T47D (cell line): ENCODE data around the gene KAZN.
"Not testable (repeated sequence)": the region's sequence is repeated elsewhere in the genome, so short reads cannot be mapped to it uniquely, and the experiment has no call there.

Source experiments
- DNase-seq, 2 experiments: peaks; one replicate each; pipeline versions ENCODE4 v3.0.0 to v3.0.0-alpha.2; 2011 to 2012; ENCODE audit warnings: low read depth in 1 of 2, low spot score in 1 of 2
- JUND ChIP-seq: IDR thresholded peaks from 2 replicates; pipeline ENCODE4 v1.6.1; 2012; ENCODE audit warnings: low read depth
- in situ Hi-C: cut with HindIII; loops from 2 replicates; pipeline ENCODE4 v1.10.0; 2016; ENCODE audit warnings: low sequenced_read_pairs, low pct_unique_long_range_greater_than_20kb

Gene KAZN

DNA sequence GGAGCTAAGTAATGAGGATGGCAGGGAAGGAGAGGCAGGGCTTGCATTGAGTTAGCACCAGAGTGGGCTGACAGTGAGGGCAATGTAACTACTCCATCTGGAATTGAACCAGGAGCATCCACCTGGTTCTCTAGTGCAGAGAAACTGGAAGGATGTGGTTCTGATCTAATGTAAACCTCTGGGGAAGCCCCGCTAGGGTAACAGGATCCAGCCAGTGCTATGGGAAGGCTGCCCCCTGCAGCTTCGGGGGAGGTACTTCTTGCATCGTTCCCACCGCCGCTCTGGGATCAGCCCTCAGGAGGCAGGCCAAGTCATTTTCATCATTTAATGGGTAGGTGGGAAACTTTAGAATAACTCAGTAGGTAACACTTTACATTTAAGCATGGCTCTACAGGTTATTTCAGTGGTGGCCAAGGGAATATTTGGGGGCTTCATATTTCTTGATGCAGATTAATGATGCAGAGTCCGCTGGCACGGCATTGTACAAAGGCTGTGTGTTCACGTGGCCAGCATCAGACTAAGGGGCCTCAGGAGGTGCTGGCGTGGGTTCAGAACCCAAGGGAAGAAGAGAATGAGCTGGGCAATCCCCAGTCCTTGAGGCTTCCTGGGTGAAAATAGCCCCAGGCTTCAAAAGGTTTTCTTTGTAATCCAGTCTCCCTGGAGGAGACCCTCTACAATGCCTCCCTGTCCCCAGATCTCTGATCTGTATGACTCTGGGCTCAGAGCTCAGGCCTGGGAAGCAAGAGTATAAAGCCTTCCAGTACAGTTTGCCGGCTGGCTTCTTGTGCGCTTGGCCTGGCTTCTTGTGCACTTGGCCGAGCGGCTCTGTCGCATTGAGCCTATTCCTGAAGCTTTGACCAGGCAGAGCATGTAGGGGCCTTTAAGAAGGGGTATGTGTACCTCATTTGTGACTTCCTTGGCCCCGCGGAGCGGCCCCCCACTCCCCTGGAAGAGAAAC, 26.4 kb upstream of the KAZN start:
- in situ Hi-C loops: no loop called here
- no peak for TF ChIP-seq JUND
- no peak for DNase-seq

DNA sequence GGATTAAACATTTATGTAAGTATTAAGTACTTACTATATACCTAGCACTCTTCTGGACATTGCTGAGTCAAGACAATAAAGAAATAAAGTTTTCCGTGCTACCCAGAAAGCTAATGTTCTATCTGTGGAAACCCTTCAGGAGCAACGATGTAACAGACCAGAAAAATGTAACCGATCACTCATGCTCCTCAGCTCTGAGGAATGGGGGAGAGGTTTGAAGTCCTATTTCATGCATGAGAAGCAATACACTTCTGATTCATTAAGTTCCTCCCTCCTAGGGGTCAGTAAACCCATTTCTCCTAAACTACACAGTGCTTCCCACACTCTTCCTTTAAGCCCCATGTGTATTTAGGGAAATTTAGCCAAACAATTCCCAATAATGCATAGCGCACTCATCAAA, 25.6 kb upstream of the KAZN start:
- no peak for DNase-seq
- no peak for TF ChIP-seq JUND
- in situ Hi-C loops: no loop called here

DNA sequence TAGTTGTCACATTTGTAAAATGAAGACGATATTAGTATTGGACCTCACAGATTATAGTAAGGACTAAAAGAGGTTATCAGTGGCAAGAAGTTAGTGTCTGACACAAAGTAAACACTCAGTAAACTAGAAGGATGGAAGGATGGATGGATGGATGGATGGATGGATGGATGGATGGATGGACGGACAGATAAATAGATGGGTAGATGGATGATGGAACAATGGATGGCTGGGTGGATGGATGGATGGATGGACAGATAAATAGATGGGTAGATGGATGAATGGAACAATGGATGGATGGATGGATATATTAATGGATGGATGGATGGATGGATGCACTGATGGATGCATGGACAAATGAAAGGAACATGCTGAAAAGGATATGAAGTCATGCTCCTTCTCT, 22.3 kb upstream of the KAZN start:
- in situ Hi-C loops: no loop called here
- no peak for DNase-seq
- no peak for TF ChIP-seq JUND

DNA sequence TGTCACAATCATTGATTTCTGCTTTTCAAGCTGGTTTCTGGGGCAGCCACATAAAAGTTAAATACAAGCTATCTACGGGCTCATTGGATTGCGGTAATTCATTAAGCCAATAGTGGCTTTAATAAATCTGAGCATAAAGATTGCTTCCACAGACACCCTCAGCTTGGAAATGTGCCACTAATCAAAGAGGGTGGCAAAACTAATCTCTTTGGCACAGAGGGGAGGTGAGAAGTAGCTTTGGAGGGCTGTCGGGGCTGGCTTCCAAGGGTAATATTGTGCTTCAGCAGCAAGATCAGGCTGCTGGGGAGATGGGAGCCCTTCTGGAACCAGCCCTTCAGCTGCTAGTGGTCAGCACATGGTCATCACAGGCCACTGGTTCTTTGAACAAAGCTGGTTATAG, 21.2 kb upstream of the KAZN start:
- in situ Hi-C loops: no loop called here
- DNase-seq: no peak
- no peak for TF ChIP-seq JUND

DNA sequence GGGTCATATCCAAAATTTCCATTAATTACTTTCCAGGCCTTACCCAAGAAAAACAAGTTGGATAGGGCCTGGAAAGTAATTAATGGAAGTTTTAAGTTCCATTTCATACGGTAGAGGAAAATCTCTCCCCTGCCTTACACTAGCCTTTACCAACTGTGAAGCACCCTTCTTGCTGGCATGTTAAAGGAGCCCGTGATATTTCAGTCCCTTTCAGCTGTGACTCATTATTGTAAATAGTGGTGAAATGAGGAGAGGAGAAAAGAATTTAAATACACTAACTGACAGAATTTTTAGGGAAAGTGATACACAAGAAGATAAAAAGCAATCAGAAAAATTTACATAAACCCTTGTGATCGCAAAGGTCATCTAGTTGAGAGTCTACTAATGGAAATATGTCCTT, 20.3 kb upstream of the KAZN start:
- in situ Hi-C loops: no loop called here
- no peak for TF ChIP-seq JUND
- no peak for DNase-seq

DNA sequence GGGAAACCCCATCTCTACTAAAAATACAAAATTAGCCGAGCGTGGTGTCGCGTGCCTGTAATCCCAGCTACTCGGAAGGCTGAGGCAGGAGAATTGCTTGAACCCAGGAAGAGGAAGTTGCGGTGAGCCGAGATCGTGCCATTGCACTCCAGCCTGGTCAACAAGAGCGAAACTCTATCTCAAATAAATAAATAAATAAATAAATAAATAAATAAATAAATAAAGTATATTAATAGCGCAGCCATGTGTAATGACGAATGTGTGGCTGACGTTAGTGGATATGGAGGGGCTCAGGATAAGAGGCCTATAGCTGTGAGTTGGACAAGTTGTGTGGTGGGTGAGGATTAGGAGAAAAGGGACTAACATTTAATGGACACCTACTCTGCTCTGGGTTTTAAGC, 18.2 kb upstream of the KAZN start:
- in situ Hi-C loops, DNase-seq: not testable (repeated sequence)

DNA sequence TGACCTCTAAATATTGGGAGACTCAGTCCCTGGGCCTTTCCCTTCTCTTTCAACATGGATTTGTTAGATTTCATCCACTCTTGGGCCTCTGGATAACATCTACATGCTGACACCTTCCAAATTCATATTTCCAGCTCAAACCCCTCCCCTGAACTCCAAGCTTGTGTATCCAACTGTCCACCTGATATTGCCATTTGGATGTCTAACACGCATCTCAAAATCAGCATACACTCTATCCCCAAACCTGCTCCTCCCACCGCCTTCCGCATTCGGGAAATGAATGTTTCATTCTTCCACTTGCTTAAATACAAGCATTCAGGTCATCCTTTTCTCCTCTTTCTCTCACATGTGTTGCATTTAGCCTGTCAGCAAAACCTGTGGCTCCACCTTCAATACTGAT, 17.5 kb upstream of the KAZN start:
- no peak for DNase-seq
- in situ Hi-C loops: no loop called here
- no peak for TF ChIP-seq JUND

DNA sequence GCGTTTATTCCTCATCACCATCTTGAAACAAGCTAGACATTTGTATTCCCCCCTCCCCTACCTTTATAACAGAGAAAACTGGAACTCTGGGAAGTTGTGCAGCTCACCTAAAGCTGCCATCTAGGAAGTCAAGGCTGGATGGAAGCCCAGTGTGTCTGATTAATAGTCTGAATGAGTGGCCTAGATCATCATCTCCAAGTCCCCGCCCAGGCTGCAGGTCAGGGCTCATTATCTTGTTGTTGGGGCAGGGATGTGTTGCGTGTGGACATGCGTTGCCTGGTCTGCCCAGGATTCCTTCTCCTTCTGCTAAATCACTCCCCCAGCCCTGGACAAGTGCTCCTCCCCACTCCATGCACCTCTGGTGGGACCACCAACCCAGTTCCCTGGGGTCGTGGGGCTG, 14.7 kb upstream of the KAZN start:
- in situ Hi-C loops: no loop called here
- no peak for DNase-seq
- TF ChIP-seq JUND: no peak

DNA sequence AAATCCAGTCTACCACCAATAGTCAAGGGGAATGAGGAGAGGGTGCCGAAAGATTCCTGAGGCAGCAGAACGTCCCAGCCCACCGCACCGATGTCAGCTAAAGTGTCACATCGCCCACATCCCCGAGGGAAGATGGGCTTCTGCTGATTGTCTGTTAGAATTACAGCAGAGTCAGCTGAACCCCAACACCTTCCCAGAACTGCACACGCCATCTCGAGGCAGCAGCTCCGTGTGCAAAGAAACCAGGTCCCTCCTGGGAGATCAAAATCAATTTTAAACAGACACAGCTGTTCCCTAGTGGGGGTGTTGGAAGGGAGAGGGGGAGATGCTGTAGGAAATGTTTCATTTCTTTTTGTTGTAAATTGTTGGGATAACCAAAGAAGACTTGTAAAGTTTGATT, 12.8 kb upstream of the KAZN start:
- no peak for TF ChIP-seq JUND
- in situ Hi-C loops: no loop called here
- no peak for DNase-seq

DNA sequence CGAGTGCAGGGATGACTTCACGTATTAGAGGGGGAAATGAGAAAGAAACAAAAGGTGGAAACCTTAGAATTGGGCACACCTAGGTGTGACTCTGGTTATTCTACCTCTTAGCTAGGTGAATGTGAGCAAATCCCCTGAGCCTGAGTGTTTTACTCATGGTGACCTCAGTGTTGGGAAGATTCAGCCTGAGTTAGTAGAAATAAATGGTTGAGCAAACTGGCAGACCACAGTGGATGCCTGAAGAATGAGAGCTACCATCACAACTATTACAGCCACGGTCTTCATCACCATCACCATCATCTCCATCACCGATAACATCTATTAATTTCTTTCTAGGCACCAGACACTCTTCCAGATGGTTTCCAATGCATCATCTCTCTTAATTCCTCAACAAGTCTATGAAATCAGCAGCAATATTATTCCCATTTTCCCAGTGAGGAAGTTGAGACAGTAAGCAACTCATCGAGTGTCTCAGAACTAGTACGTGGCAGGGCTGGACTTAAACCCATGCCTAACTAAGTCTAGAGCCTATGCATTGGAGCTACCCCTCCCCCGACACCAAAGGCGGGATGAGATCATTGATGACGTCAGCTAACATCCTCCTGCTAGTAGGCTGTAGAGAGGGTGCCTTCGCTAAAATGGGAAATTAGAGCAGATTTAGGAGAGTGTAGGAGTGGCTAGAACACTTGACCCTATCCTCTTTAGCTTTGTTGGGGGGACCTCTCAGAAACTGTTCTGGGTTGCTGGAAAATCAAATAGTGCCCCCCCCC, 7.9 kb upstream of the KAZN start:
- no peak for DNase-seq
- in situ Hi-C loops: no loop called here
- no peak for TF ChIP-seq JUND

DNA sequence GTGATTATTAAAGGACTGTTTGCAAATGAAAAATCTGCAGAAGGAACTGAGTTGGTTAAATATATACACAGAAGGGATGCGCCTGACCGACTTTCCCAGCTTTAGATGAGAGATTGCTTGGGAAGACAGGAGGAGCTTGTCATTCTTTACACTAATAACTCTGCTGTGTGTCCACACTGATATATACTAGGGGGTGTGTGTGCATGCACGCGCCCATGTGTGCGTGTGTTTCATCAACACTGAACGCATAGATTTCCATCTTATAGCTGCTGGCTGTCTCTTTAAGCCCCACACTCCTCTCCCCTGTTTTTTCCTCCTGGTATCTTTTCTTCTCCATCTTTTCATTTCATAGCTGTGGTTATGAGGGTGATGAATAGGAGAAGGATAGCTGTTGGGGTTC, 6.9 kb upstream of the KAZN start:
- TF ChIP-seq JUND: no peak
- in situ Hi-C loops: no loop called here
- no peak for DNase-seq

DNA sequence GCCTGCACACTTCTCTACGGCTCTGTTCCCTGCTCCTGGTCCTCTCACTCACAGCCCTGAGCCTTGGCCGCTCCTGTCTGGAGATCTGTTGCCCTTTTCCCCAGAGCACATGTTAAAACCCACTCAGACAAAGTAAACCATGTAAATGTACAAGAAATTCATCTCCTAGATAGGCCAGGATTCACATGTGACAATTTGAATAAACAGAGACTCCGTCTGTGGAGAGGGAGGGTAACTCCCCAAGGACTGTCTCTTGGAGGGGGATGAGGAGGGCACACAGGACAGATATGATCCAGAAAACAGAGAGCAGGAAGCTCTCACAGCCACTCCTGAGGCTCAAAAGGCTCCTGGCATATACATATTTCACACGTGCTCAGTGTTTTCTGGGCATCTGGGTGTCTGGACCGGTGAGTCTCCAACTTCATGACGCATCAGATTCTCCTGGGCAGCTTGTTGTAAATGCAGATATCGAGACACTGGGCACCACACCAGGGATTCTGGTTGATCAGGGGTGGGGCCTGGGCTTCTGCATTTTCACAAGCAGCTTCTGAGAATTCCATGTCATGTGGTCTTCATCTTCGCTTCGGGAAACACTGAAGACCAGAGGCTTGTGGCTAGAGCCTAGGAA, 6.4 kb upstream of the KAZN start:
- in situ Hi-C loops: no loop called here
- no peak for DNase-seq
- no peak for TF ChIP-seq JUND

DNA sequence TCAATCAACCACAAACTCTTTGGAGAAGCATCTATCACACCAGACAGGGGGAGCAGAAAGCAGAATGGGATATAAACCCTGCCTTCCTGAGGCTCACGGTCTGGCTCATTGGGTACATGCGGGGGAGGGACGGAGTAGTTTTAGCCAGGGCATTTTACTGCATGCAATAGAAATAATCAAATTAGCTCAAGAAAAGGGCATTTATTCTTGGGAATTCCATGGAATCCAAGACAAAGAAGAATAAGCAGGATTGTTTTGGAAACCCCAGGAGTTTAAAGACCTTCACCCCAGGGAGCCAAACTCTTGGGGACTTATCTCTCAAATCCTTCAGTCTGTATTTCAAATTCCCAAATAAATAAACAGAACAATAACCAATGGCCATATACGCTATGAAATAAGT, 5.2 kb upstream of the KAZN start:
- no peak for DNase-seq
- in situ Hi-C loops: no loop called here
- no peak for TF ChIP-seq JUND
